ENCODE data around the gene PACS1.

DNA sequence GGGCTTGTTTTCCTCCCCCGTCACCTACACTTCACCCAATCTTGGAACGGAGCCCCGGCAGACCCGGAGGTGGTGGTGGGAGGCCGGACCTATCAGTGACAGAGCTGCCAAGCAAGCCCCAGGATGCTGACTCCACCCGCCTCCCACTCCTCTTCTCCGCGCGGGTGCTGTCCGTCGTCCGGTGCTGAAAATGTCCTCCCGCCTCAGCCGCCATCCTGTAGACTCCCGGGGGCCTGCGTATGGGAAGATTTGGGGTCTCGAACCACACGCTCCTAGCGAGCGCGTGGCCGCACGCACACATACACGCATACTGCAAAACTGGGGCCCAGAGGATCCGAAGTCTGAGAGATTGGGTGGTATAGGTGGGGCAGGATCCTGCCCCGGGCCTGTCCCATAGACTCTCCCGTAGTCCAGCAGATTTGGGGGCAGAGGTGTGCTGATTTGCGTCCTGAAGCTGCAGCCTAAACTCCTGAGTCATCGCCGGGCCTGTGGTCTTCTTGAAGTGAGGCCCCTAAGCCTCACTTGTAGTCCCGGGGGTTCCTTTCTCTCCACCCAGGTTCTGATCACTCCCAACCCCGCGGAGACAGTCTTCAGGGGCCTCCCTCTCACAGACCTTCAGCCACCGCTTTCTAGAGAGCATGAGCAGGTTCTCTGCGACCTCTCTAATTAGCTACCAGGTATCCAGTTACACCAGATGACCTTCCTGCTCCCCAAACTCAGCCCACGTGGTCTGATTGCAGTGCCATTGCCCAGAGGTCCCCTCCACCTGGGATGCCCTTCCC is 219.7 kb downstream of the PACS1 start:
- no peak for TF ChIP-seq POLR2A (IDR thresholded peaks at IDR 0.05)
- TF ChIP-seq, protein P1, sequence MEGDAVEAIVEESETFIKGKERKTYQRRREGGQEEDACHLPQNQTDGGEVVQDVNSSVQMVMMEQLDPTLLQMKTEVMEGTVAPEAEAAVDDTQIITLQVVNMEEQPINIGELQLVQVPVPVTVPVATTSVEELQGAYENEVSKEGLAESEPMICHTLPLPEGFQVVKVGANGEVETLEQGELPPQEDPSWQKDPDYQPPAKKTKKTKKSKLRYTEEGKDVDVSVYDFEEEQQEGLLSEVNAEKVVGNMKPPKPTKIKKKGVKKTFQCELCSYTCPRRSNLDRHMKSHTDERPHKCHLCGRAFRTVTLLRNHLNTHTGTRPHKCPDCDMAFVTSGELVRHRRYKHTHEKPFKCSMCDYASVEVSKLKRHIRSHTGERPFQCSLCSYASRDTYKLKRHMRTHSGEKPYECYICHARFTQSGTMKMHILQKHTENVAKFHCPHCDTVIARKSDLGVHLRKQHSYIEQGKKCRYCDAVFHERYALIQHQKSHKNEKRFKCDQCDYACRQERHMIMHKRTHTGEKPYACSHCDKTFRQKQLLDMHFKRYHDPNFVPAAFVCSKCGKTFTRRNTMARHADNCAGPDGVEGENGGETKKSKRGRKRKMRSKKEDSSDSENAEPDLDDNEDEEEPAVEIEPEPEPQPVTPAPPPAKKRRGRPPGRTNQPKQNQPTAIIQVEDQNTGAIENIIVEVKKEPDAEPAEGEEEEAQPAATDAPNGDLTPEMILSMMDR (IDR thresholded peaks at IDR 0.05), result peak in 1 of 3 donors; percentile 12

Measured in ovary (tissue), 3 donors.